NCI-H2107 treated with DMSO at 0.1 percent for 48 hours (cell line): ENCODE data around the gene GALR1.
A peak's percentile ranks its signal among the peaks of the same experiment; 100 is the strongest.
"Not testable (repeated sequence)": the region's sequence is repeated elsewhere in the genome, so short reads cannot be mapped to it uniquely, and the experiment has no call there.

ENCODE experiments used
- DNase-seq: peaks from one replicate; lab custom pipeline; 2025; ENCODE audit not compliant: unreplicated experiment; lab: John Stamatoyannopoulos, UW

GALR1 gene

GRCh38 chr18:77250926-77251729 is 1.5 kb downstream of the GALR1 start:
- DNase-seq: no peak

DNA sequence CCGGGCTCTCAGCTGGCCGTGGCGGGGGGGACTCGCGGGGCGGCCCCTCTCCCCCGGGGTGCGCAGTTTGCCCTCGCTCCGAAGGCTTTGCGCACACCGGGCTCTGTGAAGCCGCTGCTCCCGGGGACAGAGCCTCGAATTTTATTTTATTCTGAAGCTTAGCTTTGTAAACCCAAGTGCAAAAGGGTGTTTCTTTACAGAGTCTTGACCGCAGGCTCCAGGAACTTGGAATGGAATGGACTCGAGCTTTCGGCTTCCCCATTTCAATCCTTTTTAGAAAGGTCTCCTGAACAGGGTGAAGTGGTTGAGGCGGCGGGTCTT is 2.0 kb downstream of the GALR1 start:
- no peak for DNase-seq

- DNase-seq: peak; percentile 99
Observed at GRCh38 chr18:77254711-77255405, 5.2 kb downstream of the GALR1 start.

DNA sequence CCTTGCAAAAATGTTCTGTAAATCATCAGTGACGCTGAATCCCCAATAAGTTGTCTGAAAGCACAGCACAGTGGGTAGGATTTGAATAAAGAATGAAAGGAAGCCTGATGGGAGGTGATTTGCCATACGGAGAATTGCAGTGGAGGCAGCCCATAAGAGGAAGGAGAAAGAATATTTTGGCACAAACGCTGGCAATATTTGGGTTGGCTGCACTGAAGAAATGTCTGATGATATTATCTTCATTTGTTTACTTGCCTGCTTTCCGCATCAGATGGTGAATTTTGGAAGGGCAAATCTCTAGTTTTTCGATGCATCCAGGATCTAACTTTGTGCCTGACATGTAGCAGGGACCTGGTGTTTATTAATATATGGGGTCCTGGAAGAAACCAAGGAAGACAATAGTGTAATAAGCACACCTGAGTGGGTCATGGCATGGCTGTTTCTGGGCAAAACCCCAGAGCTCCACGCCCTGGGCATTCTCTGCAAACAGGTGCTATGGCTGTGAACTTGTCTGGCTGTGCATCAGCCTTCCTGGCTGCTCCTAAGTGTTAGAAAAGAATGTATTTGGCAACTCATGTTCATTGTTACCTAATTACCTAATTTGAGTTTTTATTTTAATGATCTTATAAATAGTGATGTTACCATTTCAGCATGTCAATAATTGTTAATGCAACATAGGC is 5.9 kb downstream of the GALR1 start:
- DNase-seq: peak; percentile 61

GRCh38 chr18:77262643-77263465 is 13.2 kb downstream of the GALR1 start:
- DNase-seq: no peak

DNA sequence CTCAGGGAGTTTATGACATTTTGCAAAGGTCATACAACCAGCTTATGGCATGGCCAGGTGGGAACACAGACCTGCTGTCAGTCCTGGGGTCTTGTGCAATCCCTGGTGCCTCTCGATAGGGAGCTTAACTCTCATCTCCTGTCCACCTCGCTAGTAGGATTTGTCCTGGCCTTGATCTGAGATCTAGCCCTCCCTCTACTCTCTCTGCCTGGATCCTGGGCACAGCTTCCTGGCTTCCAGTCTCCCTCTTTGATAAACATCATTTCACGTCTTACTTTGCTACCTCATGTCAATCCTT is 13.8 kb downstream of the GALR1 start:
- DNase-seq: no peak

- DNase-seq: no peak
Observed at GRCh38 chr18:77267969-77268368, 18.3 kb downstream of the GALR1 start.

- no peak for DNase-seq
Observed at GRCh38 chr18:77268456-77268855, 18.8 kb downstream of the GALR1 start.

DNA sequence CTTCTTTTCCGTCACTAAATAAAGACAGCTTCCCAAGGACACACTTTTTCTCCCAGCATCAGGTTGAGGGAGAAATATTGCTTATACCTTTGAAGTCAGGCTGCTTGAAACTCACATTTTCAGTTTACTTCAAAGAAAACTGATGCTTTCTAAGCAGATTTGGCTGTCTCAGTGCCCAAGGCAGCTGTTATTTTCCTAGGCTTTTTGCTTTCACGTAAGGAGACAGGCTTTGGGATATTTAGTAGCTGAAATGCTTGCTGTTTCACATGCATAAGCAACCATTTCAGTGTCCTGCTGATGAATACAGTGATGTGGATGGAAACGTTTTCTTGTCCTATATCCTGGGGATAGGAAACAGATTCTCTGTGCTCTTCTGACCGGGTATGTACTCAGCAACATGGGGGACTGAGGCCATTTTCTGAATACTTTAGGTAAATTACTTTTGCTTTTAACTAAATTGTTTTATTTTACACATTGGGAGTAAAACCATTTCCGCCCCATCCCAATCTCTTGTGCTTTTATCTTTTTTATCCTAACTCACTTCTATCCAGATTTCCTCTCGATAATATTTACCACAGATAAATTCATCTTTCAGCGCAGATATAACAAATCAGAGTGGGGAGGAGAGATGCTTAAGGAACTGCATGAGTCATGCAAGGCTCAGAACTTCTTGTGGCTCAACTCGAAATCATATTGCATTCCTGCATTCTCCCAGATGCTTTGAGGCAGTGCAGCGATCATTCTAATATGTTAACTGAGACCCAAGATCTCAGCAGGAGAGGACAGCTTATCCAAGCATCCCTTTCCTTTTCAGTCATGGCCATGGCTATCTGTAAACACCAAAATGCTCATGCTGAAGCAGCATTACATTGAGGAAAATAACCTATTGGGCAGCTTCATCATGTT is 22.2 kb downstream of the GALR1 start:
- DNase-seq: no peak

DNA sequence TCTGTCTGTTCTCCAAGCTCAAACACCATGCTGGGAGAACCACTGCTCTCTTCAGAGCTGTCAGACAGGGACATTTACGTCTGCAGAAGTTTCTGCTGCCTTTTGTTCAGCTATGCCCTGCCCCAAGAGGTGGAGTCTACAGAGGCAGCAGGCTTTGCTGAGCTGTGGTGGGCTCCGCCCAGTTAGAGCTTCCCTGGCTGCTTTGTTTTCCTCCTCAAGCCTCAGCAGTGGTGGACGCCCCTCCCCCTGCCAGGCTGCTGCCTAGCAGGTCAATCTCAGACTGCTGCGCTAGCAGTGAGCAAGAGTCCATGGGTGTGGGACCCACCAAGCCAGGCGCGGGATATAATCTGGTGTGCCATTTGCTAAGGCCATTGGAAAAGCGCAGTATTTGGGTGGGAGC is 41.2 kb downstream of the GALR1 start:
- DNase-seq: not testable (repeated sequence)

GRCh38 chr18:77298172-77298571 is 48.5 kb downstream of the GALR1 start:
- DNase-seq: no peak

- DNase-seq: no peak
Observed at GRCh38 chr18:77299706-77300105, 50.1 kb downstream of the GALR1 start.

DNA sequence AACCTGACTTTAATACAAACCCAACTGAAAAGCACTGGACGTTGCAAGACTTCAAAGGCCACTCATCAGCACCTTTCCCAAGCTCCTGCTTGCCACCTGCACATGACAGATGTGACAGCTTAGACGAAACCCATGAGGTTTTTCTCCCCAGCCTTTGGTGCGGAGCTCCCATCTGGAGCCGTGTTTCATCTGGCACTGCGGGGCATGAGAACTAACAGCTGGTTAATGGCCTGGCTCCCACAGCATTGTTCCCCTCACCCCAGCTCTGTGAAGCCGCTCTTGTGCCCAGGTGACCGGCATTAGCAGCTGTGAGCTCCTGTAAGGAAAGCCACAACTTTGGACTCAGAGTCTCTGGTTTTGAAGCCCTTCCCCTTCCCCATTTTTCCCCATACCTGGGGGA is 50.9 kb downstream of the GALR1 start:
- DNase-seq: no peak

DNA sequence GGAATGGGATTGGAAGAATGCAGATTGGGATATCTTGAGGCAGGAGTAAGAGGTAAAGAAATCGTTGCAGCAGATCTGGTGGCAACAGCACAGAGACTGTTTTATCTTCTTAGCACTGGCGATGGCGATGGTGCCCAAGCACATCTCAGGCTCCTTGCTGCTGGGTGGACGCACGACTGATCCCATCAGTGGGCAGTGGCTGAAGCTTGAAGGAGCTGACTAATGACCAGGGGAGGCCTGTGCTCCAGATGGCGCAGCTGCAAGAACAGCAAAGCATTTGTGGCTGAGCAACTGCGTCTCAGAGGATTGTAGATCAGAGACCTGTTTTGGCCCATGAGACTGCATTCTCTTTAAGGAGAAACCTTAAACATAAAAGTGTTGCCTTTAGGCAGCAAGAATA is 54.6 kb downstream of the GALR1 start:
- DNase-seq: no peak

- no peak for DNase-seq
Observed at GRCh38 chr18:77305676-77306075, 56.0 kb downstream of the GALR1 start.

DNA sequence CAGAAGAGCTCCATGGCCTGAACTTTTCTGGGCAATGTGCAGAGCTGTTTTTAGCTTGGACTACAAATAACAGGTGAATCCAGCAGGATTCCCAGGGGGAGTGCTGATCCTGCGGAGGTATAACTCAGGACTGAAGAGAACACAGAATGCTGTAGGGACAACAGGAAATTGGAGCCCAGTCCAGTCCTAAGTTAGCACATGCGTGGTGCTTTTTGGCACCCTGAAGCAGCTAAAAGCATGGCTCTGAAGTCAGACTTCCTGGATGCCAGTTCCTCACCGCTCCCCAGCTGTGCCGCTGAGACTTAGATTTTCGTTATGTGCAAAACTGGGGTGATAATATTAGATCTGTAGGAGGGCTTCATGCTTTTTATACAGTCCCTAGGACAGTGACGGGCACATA is 58.6 kb downstream of the GALR1 start:
- no peak for DNase-seq

DNA sequence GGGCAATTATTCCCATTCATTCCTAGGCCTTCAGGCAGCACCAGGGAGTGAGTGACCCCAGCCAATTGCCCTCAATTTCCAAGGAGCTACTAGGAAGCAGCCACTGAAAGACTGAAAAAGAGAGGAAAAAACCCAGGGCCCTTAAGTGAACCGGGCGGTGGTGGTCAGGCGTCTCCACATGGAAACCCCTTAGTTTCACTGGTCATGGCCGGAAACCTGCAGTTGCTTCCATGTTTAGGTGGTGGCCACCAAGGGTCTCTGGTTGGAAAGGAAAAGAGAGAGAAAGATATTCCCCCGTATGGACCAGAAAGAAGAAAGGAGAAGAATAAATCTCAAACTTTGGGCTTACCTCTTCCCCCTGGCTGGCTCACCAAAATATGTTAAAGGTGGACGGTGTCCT is 64.9 kb downstream of the GALR1 start:
- no peak for DNase-seq

DNA sequence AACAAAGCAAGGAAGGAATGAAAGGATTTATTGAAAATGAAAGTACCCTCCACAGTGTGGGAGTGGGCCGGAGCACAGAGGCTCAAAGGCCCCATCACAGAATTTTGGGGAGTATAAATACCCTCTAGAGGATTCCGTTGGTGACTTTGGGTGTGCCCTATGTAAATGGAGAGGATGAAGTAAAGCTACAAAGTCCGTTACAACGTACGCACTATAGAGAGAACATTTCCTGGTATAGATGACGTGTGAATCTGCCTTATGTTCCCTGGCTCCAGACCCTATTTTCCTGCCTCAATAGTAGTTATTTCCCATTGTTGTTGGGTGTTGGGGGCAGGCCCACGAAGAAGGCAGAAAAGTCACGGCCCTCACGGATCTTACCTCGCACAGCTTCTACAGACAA is 65.3 kb downstream of the GALR1 start:
- DNase-seq: no peak

- no peak for DNase-seq
Observed at GRCh38 chr18:77316008-77316407, 66.4 kb downstream of the GALR1 start.

DNA sequence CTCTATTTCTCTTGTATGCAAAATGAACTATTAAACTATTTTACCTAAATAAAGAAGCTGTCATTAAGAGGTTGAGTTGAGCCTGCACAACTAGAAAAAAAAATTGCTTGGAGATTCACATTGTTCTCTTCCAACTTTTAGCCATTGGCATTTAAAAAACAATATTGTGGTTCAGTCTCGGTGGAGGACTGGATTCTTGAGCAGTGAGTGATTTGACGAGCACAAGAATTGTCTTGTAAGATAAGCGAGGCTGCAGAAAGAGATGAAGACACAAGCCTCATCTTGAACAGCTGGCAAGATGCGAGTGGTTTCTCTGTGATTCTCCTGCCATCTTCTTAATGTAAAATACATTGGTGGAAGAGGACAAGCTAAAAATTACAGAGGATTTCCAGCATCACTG is 67.0 kb downstream of the GALR1 start:
- DNase-seq: no peak
